HEK293 (cell line): Measurements from ENCODE around the gene TAS1R2.
A peak's percentile ranks its signal among the peaks of the same experiment; 100 is the strongest.

Experiments used
- SALL2 ChIP-seq: fragments of 450-650 bp; formaldehyde crosslinking; IDR thresholded peaks from 2 replicates; pipeline ENCODE4 v1.5.0; 2017; ENCODE audit warnings: missing biosample characterization, mild to moderate bottlenecking, missing genetic modification characterization, borderline replicate concordance
- ZFHX2 ChIP-seq: fragments of 450-650 bp; formaldehyde crosslinking; conservative IDR thresholded peaks from 2 replicates; pipeline ENCODE4 v1.5.1; 2016; ENCODE audit warnings: missing biosample characterization, missing genetic modification characterization
- ZNF37A ChIP-seq: fragments of 450-650 bp; IDR thresholded peaks from 2 replicates; pipeline ENCODE4 v1.5.1; 2018; ENCODE audit warnings: missing biosample characterization, missing genetic modification characterization
- TF ChIP-seq, protein P1 (sequence below): fragments of 450-650 bp; formaldehyde crosslinking; IDR thresholded peaks from 2 replicates; pipeline ENCODE4 v1.5.0; 2017; ENCODE audit warnings: missing biosample characterization, missing genetic modification characterization, borderline replicate concordance
- TF ChIP-seq, protein P2 (sequence below): fragments of 450-650 bp; formaldehyde crosslinking; IDR thresholded peaks from 2 replicates; pipeline ENCODE4 v1.5.1; 2016; ENCODE audit warnings: missing biosample characterization, missing genetic modification characterization
- TF ChIP-seq, protein P3 (sequence below): sonication (generic); formaldehyde crosslinking; IDR thresholded peaks from 2 replicates; pipeline ENCODE4 v1.8.1; 2022; ENCODE audit warnings: mild to moderate bottlenecking, moderate library complexity, missing genetic modification reagents
- TF ChIP-seq, protein P4 (sequence below): IDR thresholded peaks from 2 replicates; pipeline ENCODE4 v1.6.1; 2011; ENCODE audit warnings: mild to moderate bottlenecking, low read depth, low read length, borderline replicate concordance
- TF ChIP-seq, protein P5 (sequence below): fragments of 450-650 bp; formaldehyde crosslinking; IDR thresholded peaks from 2 replicates; pipeline ENCODE4 v1.5.1; 2016; ENCODE audit warnings: missing biosample characterization, missing genetic modification characterization
- TF ChIP-seq, protein P6 (sequence below): fragments of 450-650 bp; formaldehyde crosslinking; IDR thresholded peaks from 2 replicates; pipeline ENCODE4 v1.5.1; 2016; ENCODE audit warnings: missing biosample characterization, missing genetic modification characterization

DNA sequence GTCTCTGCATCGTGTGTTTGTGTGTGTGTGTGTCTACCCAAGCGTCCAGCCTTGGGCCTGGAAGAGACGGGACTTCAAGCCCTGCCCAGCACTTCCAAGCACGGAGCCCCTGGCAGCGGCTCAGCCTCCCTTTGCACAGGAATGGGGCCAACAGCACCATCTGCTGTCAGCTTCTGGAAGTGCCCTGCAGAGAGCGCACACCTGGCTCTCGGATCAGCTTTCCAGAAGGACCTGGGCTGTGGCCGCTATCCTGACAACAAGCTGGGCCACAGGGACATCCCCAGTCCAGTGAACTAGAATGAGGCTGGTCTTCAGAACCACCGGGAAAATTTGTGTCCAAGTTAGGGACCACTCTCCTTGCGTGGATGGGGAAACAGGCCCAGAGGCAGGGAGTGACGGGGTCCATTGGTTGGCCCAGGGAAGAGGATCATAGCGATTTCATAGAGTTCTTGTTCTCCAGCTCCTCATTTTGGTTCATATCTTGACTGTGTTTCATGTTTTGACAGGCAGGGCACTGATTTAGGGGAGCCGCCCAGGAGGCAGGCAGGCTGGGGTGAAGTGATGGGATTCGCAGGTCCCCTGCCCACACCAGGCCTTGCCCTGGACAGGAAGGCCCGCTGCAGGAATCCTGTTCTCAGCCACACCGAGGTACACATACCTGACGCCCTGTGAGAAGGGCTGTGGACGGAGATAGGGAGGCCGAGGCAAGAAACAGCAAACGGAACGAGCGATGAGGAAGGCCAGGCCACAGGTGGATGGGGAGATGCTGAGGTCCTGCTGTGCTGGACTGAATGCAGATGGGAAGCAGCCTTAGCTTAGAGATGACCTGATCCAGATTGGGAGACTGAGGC is 38.4 kb downstream of the TAS1R2 start:
- TF ChIP-seq, protein P1, sequence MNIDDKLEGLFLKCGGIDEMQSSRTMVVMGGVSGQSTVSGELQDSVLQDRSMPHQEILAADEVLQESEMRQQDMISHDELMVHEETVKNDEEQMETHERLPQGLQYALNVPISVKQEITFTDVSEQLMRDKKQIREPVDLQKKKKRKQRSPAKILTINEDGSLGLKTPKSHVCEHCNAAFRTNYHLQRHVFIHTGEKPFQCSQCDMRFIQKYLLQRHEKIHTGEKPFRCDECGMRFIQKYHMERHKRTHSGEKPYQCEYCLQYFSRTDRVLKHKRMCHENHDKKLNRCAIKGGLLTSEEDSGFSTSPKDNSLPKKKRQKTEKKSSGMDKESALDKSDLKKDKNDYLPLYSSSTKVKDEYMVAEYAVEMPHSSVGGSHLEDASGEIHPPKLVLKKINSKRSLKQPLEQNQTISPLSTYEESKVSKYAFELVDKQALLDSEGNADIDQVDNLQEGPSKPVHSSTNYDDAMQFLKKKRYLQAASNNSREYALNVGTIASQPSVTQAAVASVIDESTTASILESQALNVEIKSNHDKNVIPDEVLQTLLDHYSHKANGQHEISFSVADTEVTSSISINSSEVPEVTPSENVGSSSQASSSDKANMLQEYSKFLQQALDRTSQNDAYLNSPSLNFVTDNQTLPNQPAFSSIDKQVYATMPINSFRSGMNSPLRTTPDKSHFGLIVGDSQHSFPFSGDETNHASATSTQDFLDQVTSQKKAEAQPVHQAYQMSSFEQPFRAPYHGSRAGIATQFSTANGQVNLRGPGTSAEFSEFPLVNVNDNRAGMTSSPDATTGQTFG, result no peak
- TF ChIP-seq, protein P2, sequence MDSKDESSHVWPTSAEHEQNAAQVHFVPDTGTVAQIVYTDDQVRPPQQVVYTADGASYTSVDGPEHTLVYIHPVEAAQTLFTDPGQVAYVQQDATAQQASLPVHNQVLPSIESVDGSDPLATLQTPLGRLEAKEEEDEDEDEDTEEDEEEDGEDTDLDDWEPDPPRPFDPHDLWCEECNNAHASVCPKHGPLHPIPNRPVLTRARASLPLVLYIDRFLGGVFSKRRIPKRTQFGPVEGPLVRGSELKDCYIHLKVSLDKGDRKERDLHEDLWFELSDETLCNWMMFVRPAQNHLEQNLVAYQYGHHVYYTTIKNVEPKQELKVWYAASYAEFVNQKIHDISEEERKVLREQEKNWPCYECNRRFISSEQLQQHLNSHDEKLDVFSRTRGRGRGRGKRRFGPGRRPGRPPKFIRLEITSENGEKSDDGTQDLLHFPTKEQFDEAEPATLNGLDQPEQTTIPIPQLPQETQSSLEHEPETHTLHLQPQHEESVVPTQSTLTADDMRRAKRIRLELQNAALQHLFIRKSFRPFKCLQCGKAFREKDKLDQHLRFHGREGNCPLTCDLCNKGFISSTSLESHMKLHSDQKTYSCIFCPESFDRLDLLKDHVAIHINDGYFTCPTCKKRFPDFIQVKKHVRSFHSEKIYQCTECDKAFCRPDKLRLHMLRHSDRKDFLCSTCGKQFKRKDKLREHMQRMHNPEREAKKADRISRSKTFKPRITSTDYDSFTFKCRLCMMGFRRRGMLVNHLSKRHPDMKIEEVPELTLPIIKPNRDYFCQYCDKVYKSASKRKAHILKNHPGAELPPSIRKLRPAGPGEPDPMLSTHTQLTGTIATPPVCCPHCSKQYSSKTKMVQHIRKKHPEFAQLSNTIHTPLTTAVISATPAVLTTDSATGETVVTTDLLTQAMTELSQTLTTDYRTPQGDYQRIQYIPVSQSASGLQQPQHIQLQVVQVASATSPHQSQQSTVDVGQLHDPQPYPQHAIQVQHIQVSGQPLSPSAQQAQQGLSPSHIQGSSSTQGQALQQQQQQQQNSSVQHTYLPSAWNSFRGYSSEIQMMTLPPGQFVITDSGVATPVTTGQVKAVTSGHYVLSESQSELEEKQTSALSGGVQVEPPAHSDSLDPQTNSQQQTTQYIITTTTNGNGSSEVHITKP (tag by site-specific recombination), result no peak
- TF ChIP-seq SALL2 (tag by site-specific recombination) (no peak), ZFHX2 (tag by site-specific recombination) (no peak), ZNF37A (tag by site-specific recombination) (no peak)
- TF ChIP-seq, protein P3, sequence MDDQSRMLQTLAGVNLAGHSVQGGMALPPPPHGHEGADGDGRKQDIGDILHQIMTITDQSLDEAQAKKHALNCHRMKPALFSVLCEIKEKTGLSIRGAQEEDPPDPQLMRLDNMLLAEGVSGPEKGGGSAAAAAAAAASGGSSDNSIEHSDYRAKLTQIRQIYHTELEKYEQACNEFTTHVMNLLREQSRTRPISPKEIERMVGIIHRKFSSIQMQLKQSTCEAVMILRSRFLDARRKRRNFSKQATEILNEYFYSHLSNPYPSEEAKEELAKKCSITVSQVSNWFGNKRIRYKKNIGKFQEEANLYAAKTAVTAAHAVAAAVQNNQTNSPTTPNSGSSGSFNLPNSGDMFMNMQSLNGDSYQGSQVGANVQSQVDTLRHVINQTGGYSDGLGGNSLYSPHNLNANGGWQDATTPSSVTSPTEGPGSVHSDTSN (CRISPR knock-in tag), result peak; percentile 71; the same call in 1 of the 2 replicates
- TF ChIP-seq, protein P4, sequence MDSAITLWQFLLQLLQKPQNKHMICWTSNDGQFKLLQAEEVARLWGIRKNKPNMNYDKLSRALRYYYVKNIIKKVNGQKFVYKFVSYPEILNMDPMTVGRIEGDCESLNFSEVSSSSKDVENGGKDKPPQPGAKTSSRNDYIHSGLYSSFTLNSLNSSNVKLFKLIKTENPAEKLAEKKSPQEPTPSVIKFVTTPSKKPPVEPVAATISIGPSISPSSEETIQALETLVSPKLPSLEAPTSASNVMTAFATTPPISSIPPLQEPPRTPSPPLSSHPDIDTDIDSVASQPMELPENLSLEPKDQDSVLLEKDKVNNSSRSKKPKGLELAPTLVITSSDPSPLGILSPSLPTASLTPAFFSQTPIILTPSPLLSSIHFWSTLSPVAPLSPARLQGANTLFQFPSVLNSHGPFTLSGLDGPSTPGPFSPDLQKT, result no peak
- TF ChIP-seq, protein P5, sequence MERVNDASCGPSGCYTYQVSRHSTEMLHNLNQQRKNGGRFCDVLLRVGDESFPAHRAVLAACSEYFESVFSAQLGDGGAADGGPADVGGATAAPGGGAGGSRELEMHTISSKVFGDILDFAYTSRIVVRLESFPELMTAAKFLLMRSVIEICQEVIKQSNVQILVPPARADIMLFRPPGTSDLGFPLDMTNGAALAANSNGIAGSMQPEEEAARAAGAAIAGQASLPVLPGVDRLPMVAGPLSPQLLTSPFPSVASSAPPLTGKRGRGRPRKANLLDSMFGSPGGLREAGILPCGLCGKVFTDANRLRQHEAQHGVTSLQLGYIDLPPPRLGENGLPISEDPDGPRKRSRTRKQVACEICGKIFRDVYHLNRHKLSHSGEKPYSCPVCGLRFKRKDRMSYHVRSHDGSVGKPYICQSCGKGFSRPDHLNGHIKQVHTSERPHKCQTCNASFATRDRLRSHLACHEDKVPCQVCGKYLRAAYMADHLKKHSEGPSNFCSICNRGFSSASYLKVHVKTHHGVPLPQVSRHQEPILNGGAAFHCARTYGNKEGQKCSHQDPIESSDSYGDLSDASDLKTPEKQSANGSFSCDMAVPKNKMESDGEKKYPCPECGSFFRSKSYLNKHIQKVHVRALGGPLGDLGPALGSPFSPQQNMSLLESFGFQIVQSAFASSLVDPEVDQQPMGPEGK, result no peak
- TF ChIP-seq, protein P6, sequence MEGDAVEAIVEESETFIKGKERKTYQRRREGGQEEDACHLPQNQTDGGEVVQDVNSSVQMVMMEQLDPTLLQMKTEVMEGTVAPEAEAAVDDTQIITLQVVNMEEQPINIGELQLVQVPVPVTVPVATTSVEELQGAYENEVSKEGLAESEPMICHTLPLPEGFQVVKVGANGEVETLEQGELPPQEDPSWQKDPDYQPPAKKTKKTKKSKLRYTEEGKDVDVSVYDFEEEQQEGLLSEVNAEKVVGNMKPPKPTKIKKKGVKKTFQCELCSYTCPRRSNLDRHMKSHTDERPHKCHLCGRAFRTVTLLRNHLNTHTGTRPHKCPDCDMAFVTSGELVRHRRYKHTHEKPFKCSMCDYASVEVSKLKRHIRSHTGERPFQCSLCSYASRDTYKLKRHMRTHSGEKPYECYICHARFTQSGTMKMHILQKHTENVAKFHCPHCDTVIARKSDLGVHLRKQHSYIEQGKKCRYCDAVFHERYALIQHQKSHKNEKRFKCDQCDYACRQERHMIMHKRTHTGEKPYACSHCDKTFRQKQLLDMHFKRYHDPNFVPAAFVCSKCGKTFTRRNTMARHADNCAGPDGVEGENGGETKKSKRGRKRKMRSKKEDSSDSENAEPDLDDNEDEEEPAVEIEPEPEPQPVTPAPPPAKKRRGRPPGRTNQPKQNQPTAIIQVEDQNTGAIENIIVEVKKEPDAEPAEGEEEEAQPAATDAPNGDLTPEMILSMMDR, result peak; percentile 87
